GM12873 (cell line): Measurements from ENCODE around the gene IGSF11.

Source experiments
- TF ChIP-seq, protein P1 (sequence below): IDR thresholded peaks from 2 replicates; pipeline ENCODE4 v1.5.1; 2012; ENCODE audit warnings: low read depth, mild to moderate bottlenecking, moderate library complexity, low read length, control low read depth; ENCODE audit not compliant: insufficient read depth; ENCODE audit errors: missing control alignments

The IGSF11 gene

DNA sequence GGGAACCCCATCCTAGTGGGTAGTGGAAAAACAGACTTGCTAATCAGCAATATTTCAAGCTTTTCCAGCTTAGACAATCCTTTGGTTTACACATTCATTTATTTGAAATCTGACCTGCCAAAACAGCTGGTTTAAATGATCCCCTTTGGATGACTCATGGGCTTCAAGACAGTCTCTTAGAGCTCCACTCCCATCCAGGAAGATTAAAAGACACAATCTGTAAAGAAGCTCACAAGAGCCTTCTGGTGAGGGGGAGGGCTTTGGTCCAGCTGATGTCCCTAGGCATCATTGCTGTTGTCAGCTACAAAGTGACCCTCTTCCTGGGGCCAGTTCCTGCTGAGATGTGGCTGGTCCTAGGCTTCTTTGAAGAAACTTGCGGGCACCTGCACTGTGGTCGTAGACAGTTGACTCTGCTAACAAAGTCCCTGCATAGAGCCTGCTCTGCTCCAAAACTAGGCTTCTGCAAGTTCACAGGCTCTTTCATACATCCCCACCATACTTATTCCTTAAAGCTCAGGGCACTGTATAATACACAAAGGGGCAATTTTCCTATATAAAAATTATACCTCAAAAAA, 73.7 kb downstream of the IGSF11 start:
- TF ChIP-seq, protein P1, sequence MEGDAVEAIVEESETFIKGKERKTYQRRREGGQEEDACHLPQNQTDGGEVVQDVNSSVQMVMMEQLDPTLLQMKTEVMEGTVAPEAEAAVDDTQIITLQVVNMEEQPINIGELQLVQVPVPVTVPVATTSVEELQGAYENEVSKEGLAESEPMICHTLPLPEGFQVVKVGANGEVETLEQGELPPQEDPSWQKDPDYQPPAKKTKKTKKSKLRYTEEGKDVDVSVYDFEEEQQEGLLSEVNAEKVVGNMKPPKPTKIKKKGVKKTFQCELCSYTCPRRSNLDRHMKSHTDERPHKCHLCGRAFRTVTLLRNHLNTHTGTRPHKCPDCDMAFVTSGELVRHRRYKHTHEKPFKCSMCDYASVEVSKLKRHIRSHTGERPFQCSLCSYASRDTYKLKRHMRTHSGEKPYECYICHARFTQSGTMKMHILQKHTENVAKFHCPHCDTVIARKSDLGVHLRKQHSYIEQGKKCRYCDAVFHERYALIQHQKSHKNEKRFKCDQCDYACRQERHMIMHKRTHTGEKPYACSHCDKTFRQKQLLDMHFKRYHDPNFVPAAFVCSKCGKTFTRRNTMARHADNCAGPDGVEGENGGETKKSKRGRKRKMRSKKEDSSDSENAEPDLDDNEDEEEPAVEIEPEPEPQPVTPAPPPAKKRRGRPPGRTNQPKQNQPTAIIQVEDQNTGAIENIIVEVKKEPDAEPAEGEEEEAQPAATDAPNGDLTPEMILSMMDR, result no peak

DNA sequence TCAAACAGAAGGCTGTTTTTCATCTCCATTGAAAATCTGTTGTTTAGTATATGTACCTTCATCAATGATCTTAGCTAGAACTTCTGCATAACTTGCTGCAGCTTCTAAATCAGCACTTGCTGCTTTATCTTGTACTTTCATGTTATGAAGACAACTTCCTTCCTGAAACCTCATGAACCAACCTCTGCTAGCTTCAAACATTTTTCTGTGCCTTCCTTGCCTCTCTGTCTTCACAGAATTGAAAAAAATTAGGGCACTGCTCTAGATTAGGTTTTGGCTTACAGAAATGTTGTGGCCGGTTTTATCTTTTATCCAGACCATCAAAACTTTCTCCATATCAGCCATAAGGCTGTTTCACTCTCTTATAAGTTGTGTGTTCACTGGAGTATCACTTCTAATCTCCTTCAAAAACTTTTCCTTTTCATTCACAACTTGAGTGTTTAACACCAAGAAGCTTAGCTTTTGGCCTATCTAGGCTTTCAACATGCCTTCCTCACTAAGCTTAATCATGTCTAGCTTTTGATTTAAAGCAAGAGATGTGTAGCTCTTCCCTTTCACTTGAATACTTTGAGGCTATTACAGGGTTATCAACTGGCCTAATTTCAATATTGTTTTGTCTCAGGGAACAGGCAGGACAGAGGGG, 78.6 kb downstream of the IGSF11 start:
- TF ChIP-seq, protein P1, result no peak

DNA sequence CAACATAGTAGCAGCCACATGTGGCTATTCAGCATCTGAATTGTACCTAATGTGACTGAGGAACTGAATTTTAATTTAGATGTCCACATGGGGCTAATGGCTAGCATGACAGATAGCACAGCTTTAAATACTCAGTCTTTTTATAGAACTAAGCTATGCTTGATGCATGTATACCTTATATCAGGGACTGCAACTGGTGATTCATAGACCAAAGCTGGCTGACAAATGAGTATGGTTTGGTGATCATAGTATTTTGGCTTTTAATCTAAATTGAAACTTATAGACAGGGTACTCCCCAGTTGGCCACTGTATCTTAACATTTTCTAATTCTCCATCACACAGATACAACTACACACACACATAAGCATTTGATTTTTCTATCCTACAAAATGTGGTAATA, 83.6 kb downstream of the IGSF11 start:
- TF ChIP-seq, protein P1, result no peak

DNA sequence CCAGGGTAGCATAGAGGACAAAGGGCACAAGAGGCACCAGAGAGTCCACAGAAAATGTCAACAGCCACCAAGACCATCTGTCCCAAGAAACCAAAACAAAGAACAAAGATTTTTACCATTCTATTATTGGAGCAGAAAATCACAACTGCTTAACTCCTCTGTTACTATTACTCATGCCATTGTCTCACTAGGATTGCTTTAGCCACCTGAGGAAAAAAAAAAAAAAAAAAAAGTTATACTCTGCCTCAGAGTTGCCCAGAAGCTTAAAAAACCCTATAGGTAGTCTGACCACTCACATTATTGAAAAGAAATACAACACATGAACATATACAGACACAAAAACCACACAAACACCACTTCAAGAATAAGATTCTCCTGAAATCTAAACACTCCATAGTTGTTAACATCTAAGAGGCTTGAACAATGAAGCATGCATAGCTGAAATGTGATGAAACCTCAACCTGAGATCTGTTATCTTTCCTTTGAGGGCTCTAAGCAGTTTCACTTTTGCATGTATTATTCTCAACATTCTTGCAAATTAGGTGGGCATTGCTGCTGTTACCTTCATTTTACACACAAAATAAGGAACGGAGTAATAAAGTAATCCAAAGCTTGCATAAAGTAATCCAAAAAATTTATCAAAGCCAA, 85.4 kb downstream of the IGSF11 start:
- TF ChIP-seq, protein P1, result no peak

DNA sequence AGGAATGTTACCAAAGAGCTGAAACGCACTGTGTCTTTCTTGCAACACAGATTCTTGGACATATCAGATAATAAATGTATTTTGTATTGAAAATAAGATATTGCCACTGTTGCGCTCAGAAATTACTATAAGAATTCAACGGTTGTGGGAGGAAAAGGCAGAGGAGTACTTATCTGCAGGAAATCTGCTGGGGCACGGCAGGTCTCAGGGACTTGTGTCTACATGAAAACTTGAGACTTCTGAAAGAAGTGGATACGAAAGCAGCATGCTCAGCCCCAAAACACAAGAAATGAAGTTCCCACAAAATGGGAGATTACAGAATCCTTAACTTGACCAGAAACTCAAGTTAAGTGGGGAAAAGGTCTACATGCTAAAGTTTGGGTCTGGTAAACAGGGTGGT, 86.5 kb downstream of the IGSF11 start:
- TF ChIP-seq, protein P1, result no peak

DNA sequence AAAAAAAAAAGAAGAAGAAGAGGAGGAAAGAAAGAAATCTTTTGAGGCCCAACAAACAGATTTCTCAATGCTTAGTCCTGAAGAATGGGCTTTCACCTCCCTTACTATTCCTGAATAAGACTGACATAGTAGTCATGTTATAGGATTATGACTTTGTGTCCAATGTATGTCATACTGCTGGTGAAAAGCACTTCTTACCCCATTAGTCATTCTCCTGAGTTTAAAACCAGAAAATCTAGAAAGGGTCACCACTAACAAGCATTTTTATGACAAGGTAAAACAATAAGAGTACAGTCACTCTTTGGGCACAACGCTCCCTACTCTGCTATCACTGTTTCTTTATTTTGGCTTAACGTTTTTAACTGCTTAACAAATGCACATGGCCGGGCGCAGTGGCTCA, 88.2 kb downstream of the IGSF11 start:
- TF ChIP-seq, protein P1, result no peak

DNA sequence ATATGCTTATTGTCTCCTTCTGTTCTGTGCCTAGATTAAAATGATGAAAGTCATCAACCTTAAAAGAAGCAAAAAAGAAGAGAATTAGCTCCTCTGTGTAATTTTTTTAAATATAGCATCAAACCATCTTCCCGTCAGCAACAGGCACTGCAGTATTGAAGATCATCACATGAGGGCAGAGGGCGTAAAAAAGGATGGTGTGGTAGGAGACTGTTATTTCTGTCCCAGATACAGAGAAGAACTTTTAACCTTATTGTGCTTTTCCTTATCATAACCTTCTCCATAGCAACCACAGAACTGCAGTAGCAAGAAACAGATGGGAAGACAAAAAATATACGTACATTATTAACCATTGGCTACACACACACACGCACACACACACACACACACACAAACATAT, 88.8 kb downstream of the IGSF11 start:
- TF ChIP-seq, protein P1, result no peak
